Inflammatory macrophage (primary cell): Measurements from ENCODE around the gene ASCL3.
"Not testable (repeated sequence)": the region's sequence is repeated elsewhere in the genome, so short reads cannot be mapped to it uniquely, and the experiment has no call there.

Experiments used
- DNase-seq, 2 donors: peaks; one replicate each; pipeline ENCODE4 v3.0.0-alpha.2; 2020 to 2022

ASCL3 gene

GRCh38 chr11:8908099-8908498 lies 34.7 kb downstream of the ASCL3 start:
- no peak for DNase-seq

- no peak for DNase-seq
Observed at GRCh38 chr11:8907116-8907515, 35.7 kb downstream of the ASCL3 start.

- no peak for DNase-seq
Observed at GRCh38 chr11:8905528-8906165, 37.2 kb downstream of the ASCL3 start.

GRCh38 chr11:8899119-8899753 lies 43.6 kb downstream of the ASCL3 start:
- DNase-seq, result no peak

GRCh38 chr11:8891185-8891584 lies 51.6 kb downstream of the ASCL3 start:
- not testable (repeated sequence) for DNase-seq
